CD8-positive, alpha-beta memory T cell (primary cell): ENCODE data around the gene SAXO1. TPM values are rescaled to one million over a fixed set of nuclear protein-coding genes. Genes with fewer than 3 reads are reported as not detected.

ENCODE experiments used
- CTCF ChIA-PET: fragments of 350-600 bp; sonication (Branson Sonifier 250); formaldehyde crosslinking; loops from one replicate; lab custom pipeline; 2021; ENCODE audit warnings: antibody characterized with exemption; lab: Charles Lee
- POLR2A ChIA-PET: fragments of 350-600 bp; sonication (Branson Sonifier 250); formaldehyde crosslinking; loops from one replicate; lab custom pipeline; 2021; ENCODE audit warnings: antibody characterized with exemption; lab: Charles Lee
- DNase-seq, 5 donors: peaks; one replicate each; pipeline versions ENCODE4 v3.0.0 to v3.0.0-alpha.2; 2020 to 2022; ENCODE audit warnings: mixed read lengths in 1 of 5
- H3K27ac ChIP-seq: one replicate; pipeline ENCODE4 v1.7.0; 2013; ENCODE audit warnings: low read depth, mild to moderate bottlenecking, low read length, moderate library complexity
- H3K27me3 ChIP-seq: 2 replicates; pipeline ENCODE4 v1.7.0; 2013; ENCODE audit warnings: low read length, mild to moderate bottlenecking; ENCODE audit not compliant: insufficient read depth, poor library complexity, severe bottlenecking
- H3K36me3 ChIP-seq: 2 replicates; pipeline ENCODE4 v1.7.0; 2013; ENCODE audit warnings: mild to moderate bottlenecking, low read length, moderate library complexity; ENCODE audit not compliant: insufficient read depth
- H3K4me1 ChIP-seq: 2 replicates; pipeline ENCODE4 v1.7.0; 2013; ENCODE audit warnings: mild to moderate bottlenecking, low read length, moderate library complexity; ENCODE audit not compliant: insufficient read depth
- H3K4me3 ChIP-seq: 2 replicates; pipeline ENCODE4 v1.7.0; 2013; ENCODE audit warnings: mild to moderate bottlenecking, low read length
- H3K9me3 ChIP-seq: 2 replicates; pipeline ENCODE4 v1.7.0; 2013; ENCODE audit warnings: mild to moderate bottlenecking, low read length
- H3K27ac Mint-ChIP-seq, 8 donors: one replicate each; pipeline ENCODE4 v1.8.0; 2020 to 2021; ENCODE audit warnings: mixed read lengths in 8 of 8, mild to moderate bottlenecking in 6 of 8, inconsistent platforms in 3 of 8, moderate library complexity in 3 of 8
- H3K27me3 Mint-ChIP-seq, 2 donors: one replicate each; pipeline ENCODE4 v1.8.0; 2020 to 2021; ENCODE audit warnings: mixed read lengths in 2 of 2, mild to moderate bottlenecking in 1 of 2, moderate library complexity in 1 of 2
- H3K36me3 Mint-ChIP-seq, 3 donors: one replicate each; pipeline ENCODE4 v1.8.0; 2020 to 2021; ENCODE audit warnings: mixed read lengths in 3 of 3, inconsistent platforms in 1 of 3, mild to moderate bottlenecking in 1 of 3
- H3K4me1 Mint-ChIP-seq, 3 donors: one replicate each; pipeline ENCODE4 v1.8.0; 2020 to 2021; ENCODE audit warnings: mixed read lengths in 3 of 3, inconsistent platforms in 1 of 3, mild to moderate bottlenecking in 1 of 3
- H3K4me3 Mint-ChIP-seq, 7 donors: one replicate each; pipeline ENCODE4 v1.8.0; 2020 to 2021; ENCODE audit warnings: mixed read lengths in 7 of 7, mild to moderate bottlenecking in 6 of 7, moderate library complexity in 4 of 7, inconsistent platforms in 2 of 7
- H3K9me3 Mint-ChIP-seq, 5 donors: one replicate each; pipeline ENCODE4 v1.8.0; 2020 to 2022; ENCODE audit warnings: mixed read lengths in 5 of 5, mild to moderate bottlenecking in 3 of 5, moderate library complexity in 2 of 5, inconsistent platforms in 1 of 5
- polyA plus RNA-seq: library from polyadenylated mRNA; unstranded; fragments of 300-500 nt; fragmentation: Illumina TruSeq; gene quantifications from one replicate; pipeline ENCODE4 v1.2.3, GENCODE V29; 2021
- total RNA-seq, 2 experiments: library from RNA; stranded (reverse); gene quantifications; one replicate each; pipeline ENCODE4 v1.2.3, GENCODE V29; 2021

Gene SAXO1
- total RNA-seq (not detected), polyA plus RNA-seq (not detected)

- Mint-ChIP-seq H3K4me1 (peaks cover 0 to 4% (median 1%) of the 10 kb centered on the region in 3 donors), H3K4me3 (no peak within 1 kb of the TSS), H3K27me3 (peaks cover 4 to 19% of the 10 kb centered on the region in 2 donors), H3K9me3 (peaks cover 0 to 2% (median 0%) of the 10 kb centered on the region in 5 donors), H3K36me3 (peaks cover 0 to 3% (median 3%) of the 10 kb centered on the region in 3 donors), H3K27ac (no peak within 1 kb of the TSS)
- Histone ChIP-seq H3K4me3 (no peak within 1 kb of the TSS), H3K4me1 (no peaks in the 10 kb centered on the region), H3K27ac (no peak within 1 kb of the TSS), H3K36me3 (no peaks in the 10 kb centered on the region), H3K27me3 (peaks cover 6% of the 10 kb centered on the region), H3K9me3 (no peaks in the 10 kb centered on the region)
- ChIA-PET POLR2A (interaction anchor here (0.6 kb wide), 1 partner anchor 130 kb away, joined by 6 read pairs; no protein-coding TSS in a partner anchor), CTCF (interaction anchor here (1.3 kb wide), 1 partner anchor 16 kb away, joined by 4 read pairs; the partner anchor contains the start of gene RRAGA)
- no peak for DNase-seq
These were observed at the start of gene SAXO1 for GRCh38 chr9:19033015-19033414. Gene SAXO1 (minus strand): TSS chr9:19033209. CDS start chr9:19032908, 301 bp downstream.

GRCh38 chr9:19074836-19075235, 41.8 kb upstream of the SAXO1 start:
- no peaks in the 10 kb centered on the region for H3K9me3 Mint-ChIP-seq
- no peaks in the 10 kb centered on the region for H3K4me1 ChIP-seq
- no peak overlapping the region for H3K4me3 ChIP-seq
- no peak overlapping the region for H3K4me3 Mint-ChIP-seq
- H3K27ac ChIP-seq = no peak overlapping the region
- no peak for DNase-seq
- peak overlapping the region in 2 of 8 donors; percentile 4 to 81 for H3K27ac Mint-ChIP-seq
- no peaks in the 10 kb centered on the region for H3K27me3 Mint-ChIP-seq
- POLR2A ChIA-PET = no interaction called here
- H3K9me3 ChIP-seq = no peaks in the 10 kb centered on the region
- peaks cover 13 to 79% (median 29%) of the 10 kb centered on the region in 3 donors for H3K36me3 Mint-ChIP-seq
- no peaks in the 10 kb centered on the region for H3K27me3 ChIP-seq
- peaks cover 15% of the 10 kb centered on the region for H3K36me3 ChIP-seq
- CTCF ChIA-PET = no interaction called here
- peaks cover 8 to 23% (median 14%) of the 10 kb centered on the region in 3 donors for H3K4me1 Mint-ChIP-seq

GRCh38 chr9:19074229-19074628, 41.2 kb upstream of the SAXO1 start:
- H3K36me3 Mint-ChIP-seq = peaks cover 14 to 78% (median 30%) of the 10 kb centered on the region in 3 donors
- H3K36me3 ChIP-seq = peaks cover 17% of the 10 kb centered on the region

DNA sequence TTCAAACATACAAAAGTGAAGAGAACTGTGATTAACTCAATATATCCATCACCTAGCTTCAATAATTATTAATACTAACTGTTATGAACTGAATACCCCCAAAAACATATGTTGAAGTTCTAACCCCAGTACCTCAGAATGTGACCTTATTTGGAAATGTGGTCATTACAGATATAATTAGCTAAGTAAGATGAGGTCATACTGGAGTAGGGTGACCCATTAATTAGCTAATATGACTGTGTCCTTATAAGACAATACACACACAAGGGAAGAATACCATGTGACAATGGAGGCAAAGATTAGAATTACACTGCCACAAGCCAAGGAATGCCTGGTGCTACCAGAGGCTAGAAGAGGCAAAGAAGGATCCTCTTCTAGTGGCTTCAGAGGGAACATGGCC, 24.0 kb upstream of the SAXO1 start:
- Histone ChIP-seq H3K36me3 (peaks cover 36% of the 10 kb centered on the region), H3K9me3 (no peaks in the 10 kb centered on the region), H3K4me3 (no peak overlapping the region), H3K27ac (no peak overlapping the region), H3K27me3 (no peaks in the 10 kb centered on the region), H3K4me1 (peaks cover 5% of the 10 kb centered on the region)
- POLR2A ChIA-PET = no interaction called here
- Mint-ChIP-seq H3K27ac (peak overlapping the region in 3 of 8 donors; percentile 22 to 36 (median 33)), H3K9me3 (no peaks in the 10 kb centered on the region), H3K4me1 (peaks cover 12 to 25% (median 19%) of the 10 kb centered on the region in 3 donors), H3K27me3 (no peaks in the 10 kb centered on the region), H3K4me3 (no peak overlapping the region), H3K36me3 (peaks cover 7 to 64% (median 28%) of the 10 kb centered on the region in 3 donors)
- CTCF ChIA-PET = interaction anchor here (1.1 kb wide), 1 partner anchor 29 kb away, joined by 3 read pairs; no protein-coding TSS in a partner anchor
- no peak for DNase-seq

More at GRCh38 chr9:19074229-19074628, 41.2 kb upstream of the SAXO1 start:
- Histone ChIP-seq H3K9me3 (no peaks in the 10 kb centered on the region), H3K4me3 (no peak overlapping the region), H3K27me3 (no peaks in the 10 kb centered on the region), H3K4me1 (no peaks in the 10 kb centered on the region), H3K27ac (no peak overlapping the region)
- ChIA-PET POLR2A (no interaction called here), CTCF (interaction anchor here (1.9 kb wide), 1 partner anchor 390 kb away, joined by 4 read pairs; no protein-coding TSS in a partner anchor)
- DNase-seq = no peak
- H3K27me3 Mint-ChIP-seq = no peaks in the 10 kb centered on the region
- peaks cover 8 to 23% (median 14%) of the 10 kb centered on the region in 3 donors for H3K4me1 Mint-ChIP-seq
- H3K27ac Mint-ChIP-seq = peak overlapping the region in 3 of 8 donors; percentile 12 to 28 (median 25)
- no peaks in the 10 kb centered on the region for H3K9me3 Mint-ChIP-seq
- H3K4me3 Mint-ChIP-seq = no peak overlapping the region

DNA sequence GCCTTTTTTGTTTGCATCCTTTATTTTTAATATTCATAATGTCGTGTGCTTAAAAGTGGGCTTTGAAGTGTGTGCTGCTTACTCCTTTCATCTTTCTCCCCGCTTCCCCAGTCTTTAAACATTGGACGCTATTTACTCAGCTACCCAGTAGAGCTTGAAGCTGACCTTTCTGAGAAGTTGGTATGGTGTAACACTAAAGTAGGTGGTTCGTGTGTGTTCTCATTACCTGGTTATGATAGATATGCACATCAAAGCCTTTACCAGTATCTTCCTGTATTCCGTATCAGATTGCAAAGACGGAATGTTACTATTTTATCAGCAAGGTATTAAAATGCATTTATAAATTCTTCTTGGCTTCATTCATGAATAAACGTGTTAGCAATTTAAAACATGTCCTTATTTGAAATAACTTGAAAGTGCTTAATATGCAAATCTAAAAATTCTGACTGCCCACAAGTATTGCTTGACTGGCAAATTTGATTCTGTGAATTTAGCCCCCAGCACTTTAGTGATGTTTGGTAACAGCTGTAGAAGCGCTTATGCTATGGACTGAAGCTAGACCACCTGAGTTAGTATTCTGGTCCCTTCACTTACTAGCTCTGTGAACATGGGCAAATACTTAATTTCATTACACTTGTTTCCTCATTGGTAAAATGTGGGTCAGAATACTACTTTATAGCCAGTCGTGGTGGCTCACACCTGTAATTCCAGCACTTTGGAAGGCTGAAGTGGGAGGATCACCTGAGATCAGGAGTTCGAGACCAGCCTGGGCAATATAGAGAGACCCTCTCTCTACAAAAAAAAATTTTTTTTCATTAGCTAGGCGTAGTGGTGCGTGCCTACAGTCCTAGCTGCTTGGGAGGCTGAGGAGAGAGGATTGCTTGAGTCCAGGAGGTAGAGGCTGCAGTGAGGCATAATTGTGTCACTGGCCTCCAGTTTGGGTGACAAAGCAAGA, 17.9 kb upstream of the SAXO1 start:
- no peaks in the 10 kb centered on the region for H3K9me3 ChIP-seq
- H3K27ac ChIP-seq = no peak overlapping the region
- ChIA-PET CTCF (interaction anchor here (0.6 to 1.9 kb wide), 5 partner anchors 22 to 414 kb away, joined by 3 to 7 read pairs (median 5); no protein-coding TSS in a partner anchor), POLR2A (interaction anchor here (0.6 kb wide), 1 partner anchor 796 kb away, joined by 3 read pairs; no protein-coding TSS in a partner anchor)
- no peaks in the 10 kb centered on the region for H3K36me3 ChIP-seq
- peaks cover under 1 to 27% (median 3%) of the 10 kb centered on the region in 3 donors for H3K36me3 Mint-ChIP-seq
- no peak for DNase-seq
- peak overlapping the region; percentile 87 for H3K4me3 ChIP-seq
- H3K4me1 ChIP-seq = peaks cover 38% of the 10 kb centered on the region
- H3K27ac Mint-ChIP-seq = peak overlapping the region; percentile 54 to 99 (median 97)
- peak overlapping the region; percentile 96 to 98 (median 97) for H3K4me3 Mint-ChIP-seq
- peaks cover 45 to 66% (median 53%) of the 10 kb centered on the region in 3 donors for H3K4me1 Mint-ChIP-seq
- no peaks in the 10 kb centered on the region for H3K9me3 Mint-ChIP-seq
- no peaks in the 10 kb centered on the region for H3K27me3 Mint-ChIP-seq
- no peaks in the 10 kb centered on the region for H3K27me3 ChIP-seq

GRCh38 chr9:19049917-19050636, 17.1 kb upstream of the SAXO1 start:
- H3K9me3 ChIP-seq = no peaks in the 10 kb centered on the region
- no peaks in the 10 kb centered on the region for H3K27me3 Mint-ChIP-seq
- H3K4me3 Mint-ChIP-seq = peak overlapping the region; percentile 96 to 98 (median 97)
- ChIA-PET POLR2A (interaction anchor here (0.8 to 1.3 kb wide), 4 partner anchors 76 to 392 kb away, joined by 3 to 9 read pairs (median 4); partner anchors contain the start of gene DENND4C), CTCF (interaction anchor here (1.2 to 1.8 kb wide), 4 partner anchors 21 to 415 kb away, joined by 3 to 20 read pairs (median 7); no protein-coding TSS in a partner anchor)
- peak in 2 of 5 donors; percentile 3 to 23 for DNase-seq
- H3K4me1 ChIP-seq = peaks cover 38% of the 10 kb centered on the region
- no peaks in the 10 kb centered on the region for H3K9me3 Mint-ChIP-seq
- H3K27ac Mint-ChIP-seq = peak overlapping the region; percentile 91 to 99 (median 97)
- peaks cover 43 to 61% (median 53%) of the 10 kb centered on the region in 3 donors for H3K4me1 Mint-ChIP-seq
- no peaks in the 10 kb centered on the region for H3K27me3 ChIP-seq
- peak overlapping the region; percentile 87 for H3K4me3 ChIP-seq
- H3K36me3 ChIP-seq = no peaks in the 10 kb centered on the region
- peak overlapping the region; percentile 92 for H3K27ac ChIP-seq
- H3K36me3 Mint-ChIP-seq = peaks cover 0 to 22% (median 3%) of the 10 kb centered on the region in 3 donors
